EH (cell line): ENCODE results near the gene EIF4E1B.
A peak's percentile ranks its signal among the peaks of the same experiment; 100 is the strongest.

Experiments
- DNase-seq: peaks from one replicate; pipeline ENCODE4 v3.0.0-alpha.2; 2015; ENCODE audit warnings: low read depth

EIF4E1B gene

GRCh38 chr5:176627582-176627981 is 2.9 kb upstream of the EIF4E1B start:
- no peak for DNase-seq

- DNase-seq, result no peak
Measured at GRCh38 chr5:176628406-176629228, 1.9 kb upstream of the EIF4E1B start.

- no peak for DNase-seq
Measured at GRCh38 chr5:176629317-176629852, 1.1 kb upstream of the EIF4E1B start.

GRCh38 chr5:176630681-176631222 is 277 bp downstream of the EIF4E1B start:
- DNase-seq, result no peak

- DNase-seq, result no peak
Measured at GRCh38 chr5:176631383-176632200, 1.1 kb downstream of the EIF4E1B start.

- no peak for DNase-seq
Measured at GRCh38 chr5:176632745-176633144, 2.3 kb downstream of the EIF4E1B start.

- DNase-seq, result no peak
Measured at GRCh38 chr5:176633598-176633997, 3.1 kb downstream of the EIF4E1B start.

- peak; percentile 29 for DNase-seq
Measured at GRCh38 chr5:176636426-176636825, 6.0 kb downstream of the EIF4E1B start.

- DNase-seq, result no peak
Measured at GRCh38 chr5:176637556-176637955, 7.1 kb downstream of the EIF4E1B start.

GRCh38 chr5:176638437-176638836 is 8.0 kb downstream of the EIF4E1B start:
- no peak for DNase-seq

GRCh38 chr5:176639208-176639607 is 8.7 kb downstream of the EIF4E1B start:
- no peak for DNase-seq

- DNase-seq, result peak; percentile 9
Measured at GRCh38 chr5:176639981-176640380, 9.5 kb downstream of the EIF4E1B start.

- no peak for DNase-seq
Measured at GRCh38 chr5:176640616-176641015, 10.1 kb downstream of the EIF4E1B start.

- no peak for DNase-seq
Measured at GRCh38 chr5:176642675-176643490, 12.4 kb downstream of the EIF4E1B start.

GRCh38 chr5:176643491-176644219 is 13.2 kb downstream of the EIF4E1B start:
- no peak for DNase-seq

- no peak for DNase-seq
Measured at GRCh38 chr5:176644294-176644693, 13.8 kb downstream of the EIF4E1B start.

- DNase-seq, result no peak
Measured at GRCh38 chr5:176644878-176645670, 14.6 kb downstream of the EIF4E1B start.

GRCh38 chr5:176646049-176646706 is 15.7 kb downstream of the EIF4E1B start:
- no peak for DNase-seq

GRCh38 chr5:176646707-176647029 is 16.2 kb downstream of the EIF4E1B start:
- DNase-seq, result no peak
